HG03025 (cell line): Measurements from ENCODE around the gene TSPAN16.
"Not testable (repeated sequence)": the region's sequence is repeated elsewhere in the genome, so short reads cannot be mapped to it uniquely, and the experiment has no call there.

Source experiments
- ATAC-seq: cut with Tn5 transposase; IDR thresholded peaks from one replicate; pipeline ENCODE4 v1.9.1; 2021; ENCODE audit warnings: mild to moderate bottlenecking, moderate library complexity; ENCODE audit not compliant: unreplicated experiment, low FRiP score

Gene TSPAN16

DNA sequence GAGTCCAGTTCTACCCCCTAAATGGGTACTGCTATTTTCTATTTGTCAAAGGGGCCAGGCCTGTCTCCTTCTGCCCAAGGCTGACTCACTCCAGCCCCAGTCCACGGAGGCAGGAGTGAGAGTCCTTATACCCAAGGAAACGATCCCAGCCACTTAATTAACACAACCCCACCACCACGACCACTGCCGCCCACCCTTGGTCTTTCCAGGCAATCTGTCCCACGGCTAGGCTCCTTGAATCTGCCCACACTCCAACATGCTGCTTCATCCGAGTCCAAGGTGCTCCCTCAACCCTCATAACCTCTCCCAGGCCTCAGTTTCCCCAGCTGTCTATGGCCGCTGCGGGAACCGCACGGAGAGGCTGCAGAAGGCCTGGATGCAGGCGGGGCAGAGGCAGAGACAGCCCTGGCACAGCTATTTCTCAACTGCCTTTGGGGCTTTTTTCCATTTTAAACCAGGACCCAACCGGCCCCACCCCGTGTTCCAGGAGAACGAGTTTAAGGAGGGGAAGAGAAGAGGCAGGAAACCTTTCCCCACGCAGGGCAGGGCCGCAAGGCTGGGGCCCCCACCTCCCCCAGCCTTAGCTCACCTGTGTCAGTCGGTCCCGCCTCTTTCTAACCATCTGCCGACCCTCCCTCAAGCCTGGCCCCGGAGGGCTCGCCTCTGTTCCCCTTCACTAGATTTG is 42.8 kb downstream of the TSPAN16 start:
- no peak for ATAC-seq

DNA sequence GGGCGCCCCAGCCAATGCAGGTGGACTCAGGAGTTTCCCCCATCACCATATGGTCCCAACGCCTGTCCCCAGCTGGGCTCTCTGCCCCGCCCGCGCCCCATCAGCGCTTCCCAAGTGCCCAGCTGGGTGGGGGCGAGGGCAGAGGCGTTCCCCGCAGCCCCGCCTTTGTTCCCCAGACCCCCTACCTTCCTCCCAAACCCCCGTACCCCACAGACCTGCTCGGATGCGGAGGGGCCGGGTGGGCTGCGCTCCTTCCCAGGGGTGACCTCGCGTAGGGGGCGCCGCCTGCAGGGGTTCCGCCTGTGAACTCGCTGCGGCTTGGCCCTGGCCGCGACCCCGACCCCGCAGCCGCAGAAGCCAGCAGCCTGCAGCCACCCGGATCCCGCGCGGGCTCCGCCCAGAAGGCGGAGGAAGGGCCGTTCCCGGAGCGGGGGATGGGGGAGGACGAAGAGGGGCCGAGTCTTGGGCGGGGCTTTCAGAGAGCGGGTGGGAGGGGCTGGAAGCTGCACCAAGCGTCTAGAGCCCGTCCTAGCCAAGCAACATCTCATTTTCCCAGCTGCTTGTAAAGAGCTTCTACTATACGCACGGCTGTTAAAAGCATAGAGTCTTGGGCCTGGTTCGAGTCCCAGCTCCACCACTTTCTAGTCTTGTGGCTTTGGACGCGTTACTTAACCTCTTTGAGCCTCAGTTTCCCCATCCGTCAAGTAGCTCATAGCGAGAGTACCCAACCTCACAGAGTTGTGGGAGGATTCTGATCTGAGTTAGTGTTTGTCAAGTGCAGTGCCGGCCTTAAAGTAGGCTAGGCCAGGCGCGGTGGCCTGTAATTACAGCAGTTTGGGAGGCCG is 43.5 kb downstream of the TSPAN16 start, which contains the start of gene RAB3D:
TSS of gene RAB3D (minus strand) at position 404 of the 845 bp plus-strand sequence. CDS start 2,258 bp downstream, outside the sequence.
- ATAC-seq, result no peak

DNA sequence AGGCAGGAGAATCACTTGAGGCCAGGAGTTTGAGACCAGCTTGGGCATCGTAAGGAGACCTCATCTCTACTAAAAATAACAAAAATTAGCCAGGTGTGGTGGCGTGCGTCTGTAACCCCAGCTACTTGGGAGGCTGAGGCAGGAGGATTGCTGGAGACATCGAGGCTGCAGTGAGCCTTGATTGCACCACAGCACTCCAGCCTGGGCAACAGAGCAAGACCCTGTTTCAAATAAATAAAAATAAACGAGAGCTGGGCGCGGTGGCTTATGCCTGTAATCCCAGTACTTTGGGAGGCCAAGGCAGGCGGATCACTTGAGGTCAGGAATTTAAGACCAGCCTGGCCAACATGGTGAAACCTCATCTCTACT is 44.1 kb downstream of the TSPAN16 start:
- ATAC-seq, result not testable (repeated sequence)

DNA sequence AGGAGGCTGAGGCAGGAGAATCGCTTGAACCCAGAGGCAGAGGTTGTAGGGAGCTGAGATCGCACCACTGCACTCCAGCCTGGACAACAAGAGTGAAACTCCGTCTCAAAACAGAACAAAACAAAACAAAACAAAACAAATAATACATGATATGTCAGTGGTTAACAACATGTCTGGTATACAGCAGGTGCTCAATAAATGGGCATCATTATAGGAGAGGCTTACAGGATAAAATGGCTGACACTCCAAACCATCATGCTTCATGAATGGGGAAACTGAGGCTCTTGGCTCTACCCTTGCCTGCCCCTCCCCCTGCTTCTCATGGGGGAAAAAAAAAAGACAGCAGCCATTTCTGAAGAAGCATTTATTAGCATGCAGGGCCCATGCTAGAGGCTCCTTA is 46.5 kb downstream of the TSPAN16 start:
- ATAC-seq, result no peak

DNA sequence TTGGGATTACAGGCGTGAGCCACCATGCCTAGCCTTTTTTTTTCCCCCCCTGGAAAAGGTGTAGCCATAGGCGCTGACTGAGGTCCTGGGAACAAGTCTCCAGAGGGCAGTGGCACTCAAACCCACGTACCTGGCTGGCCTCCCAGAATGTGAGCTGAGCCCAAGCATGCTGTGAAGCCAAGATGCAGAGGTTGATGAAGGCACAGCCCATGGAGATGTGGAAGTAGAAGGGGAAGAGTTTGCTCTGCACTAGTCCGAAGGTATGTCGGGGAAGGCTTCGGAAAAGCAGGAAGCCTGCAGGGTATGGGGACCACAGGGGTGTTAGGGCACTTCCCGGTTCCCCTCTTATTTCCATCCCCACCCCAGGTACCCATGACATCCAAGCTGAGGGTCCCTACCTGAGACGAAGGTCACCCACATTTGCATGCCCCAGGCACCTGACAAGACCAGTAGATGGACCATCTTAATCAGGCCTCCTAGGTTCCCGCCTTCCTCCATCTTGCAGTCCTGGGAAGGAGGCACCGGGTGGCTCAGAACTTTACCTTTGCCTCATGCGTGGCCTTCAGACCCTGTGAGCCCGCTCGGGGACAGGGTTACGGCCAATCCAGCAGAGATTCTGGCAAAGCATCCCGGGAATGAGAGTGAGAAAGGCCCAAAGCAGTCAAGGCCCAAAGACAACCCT is 49.3 kb downstream of the TSPAN16 start:
- ATAC-seq, result no peak

DNA sequence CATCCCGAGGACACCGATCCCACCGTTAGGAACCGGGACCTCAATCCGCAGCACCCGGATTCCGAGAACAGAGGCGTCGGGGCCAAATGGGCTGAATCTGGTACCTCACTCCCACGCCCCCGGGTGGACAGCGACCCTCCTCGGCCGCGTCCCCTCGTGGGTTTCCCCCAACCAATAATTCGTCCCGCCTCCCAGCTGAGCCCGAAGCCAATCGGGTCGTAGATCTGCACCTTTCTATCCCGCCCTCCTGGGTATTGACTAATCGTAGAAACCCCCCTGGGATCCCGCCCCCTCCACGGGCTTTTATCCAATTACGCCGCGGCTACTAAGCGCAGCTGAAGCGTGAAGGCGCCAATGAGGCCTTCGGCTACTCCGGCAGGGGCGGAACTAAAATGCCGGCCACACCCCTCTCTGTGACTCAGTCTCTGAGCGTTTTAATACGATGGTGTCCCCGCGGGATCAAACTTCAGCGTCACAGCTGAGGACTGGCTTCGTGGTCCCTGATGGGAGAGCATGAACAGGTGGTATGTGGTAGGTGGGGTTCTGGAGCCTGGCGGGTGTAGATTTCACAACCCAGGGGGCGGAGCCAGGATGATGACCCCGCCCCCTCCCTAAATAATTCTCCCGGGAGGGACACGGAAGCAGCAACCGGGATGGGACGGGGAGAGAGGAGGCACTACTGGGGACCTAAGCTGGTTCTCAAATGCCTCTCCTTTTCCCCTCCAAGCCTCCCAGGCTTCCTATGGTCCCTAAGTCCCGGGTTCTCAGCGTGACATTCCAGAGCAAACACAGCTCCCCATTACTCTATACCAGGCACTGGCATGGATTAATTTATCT is 50.4 kb downstream of the TSPAN16 start, which contains the start of the genes CCDC159 and TMEM205:
TSS of gene CCDC159 (plus strand) at position 416 of the 837 bp plus-strand sequence. CDS start at position 504, 88 bp downstream.
TSS of gene TMEM205 (minus strand) at position 165 of the 837 bp plus-strand sequence. CDS start 649 bp downstream, outside the sequence.
- ATAC-seq, result peak; percentile 91

DNA sequence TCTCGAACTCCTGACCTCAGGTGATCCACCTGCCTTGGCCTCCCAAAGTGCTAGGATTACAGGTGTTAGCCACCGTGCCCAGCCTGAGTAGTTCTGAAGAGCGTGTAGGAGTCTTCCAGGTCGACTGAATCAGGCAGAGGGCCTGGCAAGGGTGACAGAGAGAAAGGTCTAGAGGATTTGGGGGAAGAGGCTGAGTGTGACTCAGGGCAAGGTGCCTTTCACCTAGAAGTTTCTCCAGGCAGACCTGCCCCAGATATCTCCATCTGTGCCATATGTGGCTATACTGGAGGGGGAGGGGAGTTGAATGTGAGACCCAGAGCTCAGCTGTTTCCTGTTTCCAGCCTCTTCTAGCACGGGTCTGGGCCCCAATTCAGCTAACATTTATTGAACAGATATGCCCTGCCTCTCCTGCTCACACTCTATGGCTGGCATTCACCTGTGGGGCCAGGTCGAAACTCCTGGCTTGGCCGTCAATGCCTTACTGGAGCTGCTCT is 51.6 kb downstream of the TSPAN16 start:
- ATAC-seq, result no peak

DNA sequence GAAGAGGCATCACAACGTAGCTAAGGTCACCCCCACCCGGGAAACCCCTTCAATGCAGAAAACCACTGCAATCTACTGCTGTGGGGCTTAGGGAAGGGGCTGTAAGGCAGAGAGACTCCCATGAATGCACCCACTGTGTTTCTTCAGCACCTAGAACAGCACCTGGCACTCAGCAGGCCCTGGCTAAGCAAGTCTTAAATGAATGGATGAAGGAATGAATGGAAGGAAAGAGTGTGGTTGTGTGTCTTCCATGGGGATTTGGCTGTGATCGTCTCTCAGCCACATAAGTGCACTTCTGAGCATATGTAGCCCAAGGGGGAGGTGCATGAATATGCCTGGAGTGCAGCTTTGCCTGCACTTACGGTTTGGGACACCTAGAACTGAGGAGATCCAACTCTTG is 53.2 kb downstream of the TSPAN16 start:
- ATAC-seq, result no peak

DNA sequence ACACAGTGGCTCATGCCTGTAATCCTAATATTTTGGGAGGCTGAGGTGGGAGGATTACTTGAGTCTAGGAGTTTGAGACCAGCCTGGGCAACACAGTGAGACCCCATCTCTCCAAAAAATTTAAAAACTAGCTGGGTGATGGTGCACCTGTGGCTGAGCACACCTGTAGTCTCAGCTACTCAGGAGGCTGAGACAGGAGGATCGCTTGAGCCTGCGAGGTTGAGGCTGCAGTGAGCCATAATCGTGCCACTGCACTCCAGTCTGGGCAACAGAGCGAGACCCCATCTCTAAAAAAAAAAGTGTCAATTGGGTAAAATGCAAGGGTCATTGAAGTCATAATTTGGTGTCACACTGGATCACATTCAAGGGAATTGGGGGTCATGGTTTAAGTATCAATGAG is 58.1 kb downstream of the TSPAN16 start:
- ATAC-seq, result not testable (repeated sequence)

DNA sequence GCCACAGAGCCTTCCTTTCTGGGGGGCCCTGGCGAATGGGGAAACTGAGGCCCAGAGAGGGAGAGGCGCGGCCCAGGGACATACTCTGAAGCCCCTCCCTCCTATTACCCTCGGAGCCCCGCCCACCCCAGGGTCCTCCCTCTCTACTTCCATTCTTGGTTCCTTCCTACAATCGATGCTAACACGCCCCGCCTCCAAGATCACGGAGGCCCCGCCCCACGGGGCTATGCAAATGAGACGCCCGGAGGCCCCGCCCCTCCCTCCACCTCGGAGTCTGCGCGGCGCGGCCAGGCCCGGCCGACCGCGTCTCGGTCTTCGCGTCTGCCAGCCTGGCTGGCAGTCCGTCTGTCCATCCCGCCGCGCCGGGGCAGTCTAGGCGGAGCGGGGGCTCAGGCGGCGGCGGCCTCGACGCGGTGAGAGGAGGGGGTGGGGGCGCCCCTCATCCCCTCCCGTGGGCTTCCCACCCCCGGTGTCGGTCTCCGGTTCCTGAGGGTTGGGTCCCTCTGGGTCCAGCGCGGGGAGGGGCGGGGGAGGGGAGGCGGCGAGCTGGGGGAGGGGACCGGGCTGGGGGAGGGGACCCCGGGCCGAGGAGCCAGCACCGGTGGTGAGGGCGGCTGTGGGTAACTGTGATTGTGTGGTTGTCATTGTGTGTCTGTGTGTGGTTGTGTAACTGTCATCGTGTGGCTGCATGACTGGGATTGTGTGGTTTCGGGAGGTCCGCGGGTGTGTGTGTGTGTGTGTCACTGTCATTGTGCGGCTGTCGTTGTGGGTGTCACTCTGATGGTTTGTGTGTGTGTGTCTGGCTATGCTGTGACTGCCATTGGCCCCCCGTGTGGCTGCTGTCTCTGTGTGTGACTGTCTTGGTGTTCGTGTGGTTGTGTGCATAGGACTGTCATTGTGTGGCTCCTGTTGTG is 59.5 kb downstream of the TSPAN16 start, which contains the start of gene PLPPR2:
TSS of gene PLPPR2 (plus strand) at position 273 of the 914 bp plus-strand sequence. CDS start 2,242 bp downstream, outside the sequence.
- no peak for ATAC-seq

DNA sequence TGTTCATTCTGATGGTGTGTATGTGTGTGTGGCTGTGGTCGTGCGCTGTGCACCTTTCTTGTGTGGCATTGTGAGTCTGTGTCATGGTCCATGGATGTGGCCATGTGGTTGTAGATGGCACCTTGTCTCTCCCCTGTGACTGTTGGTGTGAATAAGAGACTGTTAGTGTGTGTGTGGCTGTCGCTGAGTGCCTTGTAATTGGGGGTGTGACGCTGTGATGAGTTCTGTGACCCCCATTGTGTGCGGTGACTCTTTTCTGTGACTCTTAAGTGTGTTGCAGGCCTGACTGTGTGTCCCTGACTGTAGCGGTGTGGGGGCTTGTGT is 60.1 kb downstream of the TSPAN16 start:
- ATAC-seq, result no peak

DNA sequence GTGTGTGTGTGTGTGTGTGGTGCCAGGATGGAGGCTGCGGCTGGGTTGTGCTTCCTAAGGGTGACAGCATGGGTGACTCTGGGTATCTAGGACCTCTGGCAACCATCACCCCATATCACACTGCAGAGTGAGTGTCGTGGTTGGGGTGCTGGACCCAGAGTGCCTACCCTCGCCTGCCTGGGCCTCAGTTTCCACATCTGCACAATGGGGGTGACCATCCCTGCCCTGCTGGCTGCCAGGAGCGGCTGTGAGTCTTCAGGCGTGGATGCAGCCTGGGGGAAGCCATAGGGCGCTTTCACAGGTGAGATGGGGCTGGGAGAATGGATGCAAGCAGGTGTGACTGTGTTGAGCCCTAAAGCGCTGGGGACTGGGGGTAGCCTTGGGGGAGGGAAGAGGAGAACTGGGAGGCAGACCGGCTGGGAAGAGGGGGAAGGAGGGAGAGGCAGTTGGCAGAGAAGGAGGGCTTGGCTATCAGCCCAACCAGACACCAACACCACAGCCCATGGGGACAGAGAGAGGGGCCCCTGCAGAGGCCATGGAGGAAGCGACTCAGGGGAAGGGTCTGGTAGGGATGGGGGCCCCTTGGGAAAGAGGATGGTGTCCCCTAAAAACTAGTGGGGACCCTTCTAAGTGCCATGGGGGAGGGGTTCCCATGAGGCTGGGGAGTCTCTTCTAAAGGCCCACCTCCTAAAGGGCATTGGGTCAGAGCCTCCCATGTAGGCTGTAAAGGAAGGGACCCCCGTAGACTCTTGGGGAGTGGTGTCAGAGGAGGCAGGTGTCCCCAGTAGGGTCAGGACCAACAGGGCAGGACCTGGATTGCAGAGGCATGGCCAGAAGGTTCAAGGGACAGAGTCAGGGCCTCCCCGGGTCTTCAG is 61.0 kb downstream of the TSPAN16 start:
- ATAC-seq, result no peak

DNA sequence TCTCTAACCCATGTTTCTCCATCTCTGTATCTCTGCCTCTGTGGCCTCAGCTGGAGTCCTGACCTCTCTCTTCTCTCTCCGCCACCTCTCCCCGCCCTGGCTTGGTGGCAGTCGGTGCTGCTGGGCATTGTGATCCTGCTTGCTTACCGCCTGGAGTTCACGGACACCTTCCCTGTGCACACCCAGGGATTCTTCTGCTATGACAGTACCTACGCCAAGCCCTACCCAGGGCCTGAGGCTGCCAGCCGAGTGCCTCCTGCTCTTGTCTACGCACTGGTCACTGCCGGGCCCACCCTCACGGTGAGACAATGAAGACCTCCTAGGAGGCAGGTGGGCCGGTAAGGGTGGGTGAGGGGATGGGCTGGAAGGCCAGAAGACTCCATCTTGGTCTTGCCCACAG is 63.5 kb downstream of the TSPAN16 start:
- ATAC-seq, result no peak

DNA sequence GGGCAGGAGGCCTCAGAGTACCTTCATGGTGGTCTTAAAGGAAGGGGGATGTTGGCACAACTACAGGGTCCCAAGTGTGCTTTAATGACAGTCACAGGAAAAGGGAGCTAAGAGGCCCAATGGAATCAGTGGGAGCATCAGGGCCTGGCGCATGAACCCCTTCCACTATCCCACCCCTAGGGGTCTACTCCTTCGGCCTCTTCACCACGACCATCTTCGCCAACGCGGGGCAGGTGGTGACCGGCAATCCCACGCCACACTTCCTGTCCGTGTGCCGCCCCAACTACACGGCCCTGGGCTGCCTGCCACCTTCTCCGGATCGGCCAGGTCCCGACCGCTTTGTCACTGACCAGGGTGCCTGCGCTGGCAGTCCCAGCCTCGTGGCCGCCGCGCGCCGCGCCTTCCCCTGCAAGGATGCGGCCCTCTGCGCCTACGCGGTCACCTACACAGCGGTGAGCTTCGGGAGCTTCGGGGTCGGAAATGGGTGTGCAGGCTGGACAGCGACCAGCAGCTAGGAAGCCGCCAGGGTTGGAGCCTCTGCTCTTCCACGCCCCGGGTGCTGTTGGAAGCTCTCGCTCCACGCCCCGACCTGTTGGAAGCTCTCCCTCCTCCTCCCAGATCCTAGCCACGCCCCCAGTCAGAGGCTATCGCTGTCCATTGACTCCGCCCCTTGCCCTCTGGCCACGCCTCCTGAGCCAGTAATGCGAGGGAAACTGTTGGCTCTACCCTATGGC is 65.2 kb downstream of the TSPAN16 start:
- ATAC-seq, result no peak

DNA sequence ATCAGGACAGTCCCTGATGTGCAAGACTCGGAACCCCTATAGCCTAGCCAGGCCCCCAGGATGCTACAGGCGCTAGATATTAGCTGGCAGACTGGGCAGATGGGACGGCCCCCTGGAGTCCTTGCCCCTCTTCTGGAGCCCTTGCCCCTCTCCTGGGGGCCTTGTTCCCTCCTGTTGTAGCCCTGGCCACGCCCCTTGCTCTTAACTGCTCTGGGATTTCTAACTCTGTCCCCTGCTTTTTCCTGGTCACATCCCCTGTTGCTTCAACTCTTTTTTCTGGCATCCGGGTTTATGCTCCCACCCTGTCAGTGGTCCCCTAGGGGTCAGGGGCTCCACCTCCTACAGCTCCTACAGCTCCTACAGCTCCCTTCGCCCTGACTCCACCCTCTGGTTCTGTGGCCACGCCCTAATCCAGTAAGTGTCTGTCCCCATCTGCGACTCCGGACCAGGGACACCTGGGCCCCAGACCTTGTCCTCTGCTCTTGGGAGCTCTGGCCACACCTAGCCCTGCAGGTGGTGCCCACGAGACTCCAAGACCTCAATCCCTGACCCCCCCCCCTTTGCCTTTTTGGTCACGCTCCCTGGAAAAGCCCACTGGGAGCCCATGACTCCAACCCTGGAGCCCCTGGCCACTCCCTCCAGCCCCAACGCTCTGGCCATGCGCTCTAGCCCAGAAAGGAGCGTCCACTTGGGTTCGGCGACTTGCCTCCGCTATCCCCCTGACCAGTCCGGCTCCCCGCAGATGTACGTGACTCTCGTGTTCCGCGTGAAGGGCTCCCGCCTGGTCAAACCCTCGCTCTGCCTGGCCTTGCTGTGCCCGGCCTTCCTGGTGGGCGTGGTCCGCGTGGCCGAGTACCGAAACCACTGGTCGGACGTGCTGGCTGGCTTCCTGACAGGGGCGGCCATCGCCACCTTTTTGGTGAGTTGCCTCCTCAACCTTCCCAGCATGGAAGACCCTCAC is 66.1 kb downstream of the TSPAN16 start:
- no peak for ATAC-seq

DNA sequence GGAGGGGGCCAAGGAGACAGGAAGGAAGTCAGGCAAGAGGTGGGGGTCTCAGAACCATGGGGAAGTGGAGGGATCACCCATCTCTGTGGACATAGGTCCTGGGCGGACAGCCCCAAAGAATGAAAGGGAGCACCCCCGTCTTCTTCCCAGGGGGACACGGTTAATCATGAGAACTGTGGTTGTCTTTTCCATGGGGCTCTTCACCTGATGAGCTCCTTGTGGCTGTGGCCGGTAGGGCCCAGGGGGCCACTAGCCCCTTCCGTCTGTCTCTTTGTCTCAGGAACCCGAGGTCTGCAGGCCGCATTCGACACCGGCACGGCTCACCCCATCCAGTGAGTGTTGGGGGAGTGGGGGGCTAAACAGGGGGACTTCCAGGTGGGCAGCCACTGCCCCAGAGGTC is 67.9 kb downstream of the TSPAN16 start:
- ATAC-seq, result no peak
